ENCODE measurements around the gene LTBP4. TPM values are rescaled to one million over a fixed set of nuclear protein-coding genes. Genes with fewer than 3 reads are reported as not detected.

Gene LTBP4
- total RNA-seq, 4 donors from 2014 or later, result 199 to 369 (median 320) TPM

GRCh38 chr19:40580619-40581018, 20.6 kb upstream of the LTBP4 start:
- Histone ChIP-seq H3K27ac (no peak overlapping the region), H3K36me3 (peaks cover 0 to 58% of the 10 kb centered on the region in 2 donors), H3K4me3 (no peak overlapping the region), H3K4me1 (peaks cover 0 to 28% (median 3%) of the 10 kb centered on the region in 3 donors), H3K27me3 (no peaks in the 10 kb centered on the region), H3K9me3 (no peaks in the 10 kb centered on the region)
- TF ChIP-seq POLR2AphosphoS5 (IDR thresholded peaks at IDR 0.05) (no peak), POLR2A (IDR thresholded peaks at IDR 0.05) (no peak), CTCF (IDR thresholded peaks at IDR 0.05) (no peak), EP300 (IDR thresholded peaks at IDR 0.05) (no peak)
- WGBS, 2 donors (ENCODE audit: low coverage in 1 of 2), result no CpG with 5 or more reads among the region's 13 CpGs
- ATAC-seq, result no peak

- no peak overlapping the region for H3K27ac ChIP-seq
- H3K9me3 ChIP-seq, result no peaks in the 10 kb centered on the region
- no peaks in the 10 kb centered on the region for H3K27me3 ChIP-seq
- ATAC-seq, result no peak
- WGBS, 2 donors (ENCODE audit: low coverage in 1 of 2), result 96 to 100% methylated on average over 1 to 4 of the region's 5 CpGs
- H3K36me3 ChIP-seq, result peaks cover 0 to 68% of the 10 kb centered on the region in 2 donors
- H3K4me1 ChIP-seq, result peaks cover 0 to 19% (median 3%) of the 10 kb centered on the region in 3 donors
- TF ChIP-seq POLR2A (IDR thresholded peaks at IDR 0.05) (no peak), POLR2AphosphoS5 (IDR thresholded peaks at IDR 0.05) (no peak), CTCF (IDR thresholded peaks at IDR 0.05) (no peak), EP300 (IDR thresholded peaks at IDR 0.05) (no peak)
- no peak overlapping the region for H3K4me3 ChIP-seq
These were observed 19.6 kb upstream of the LTBP4 start for GRCh38 chr19:40581531-40581930.

- H3K4me3 ChIP-seq, result no peak overlapping the region
- H3K4me1 ChIP-seq, result peaks cover 0 to 13% (median 2%) of the 10 kb centered on the region in 3 donors
- no peaks in the 10 kb centered on the region for H3K27me3 ChIP-seq
- H3K9me3 ChIP-seq, result no peaks in the 10 kb centered on the region
- 80 to 83% methylated on average over 1 of the region's 2 CpGs for WGBS, 2 donors (ENCODE audit: low coverage in 1 of 2)
- H3K27ac ChIP-seq, result no peak overlapping the region
- no peak for ATAC-seq
- peaks cover 0 to 77% of the 10 kb centered on the region in 2 donors for H3K36me3 ChIP-seq
- no peak for TF ChIP-seq POLR2AphosphoS5 (IDR thresholded peaks at IDR 0.05)
- TF ChIP-seq CTCF (IDR thresholded peaks at IDR 0.05), result no peak
- TF ChIP-seq POLR2A (IDR thresholded peaks at IDR 0.05), result no peak
- TF ChIP-seq EP300 (IDR thresholded peaks at IDR 0.05), result no peak
These were observed 18.7 kb upstream of the LTBP4 start for GRCh38 chr19:40582467-40582866.

- H3K27me3 ChIP-seq, result no peaks in the 10 kb centered on the region
- no peak overlapping the region for H3K27ac ChIP-seq
- no peak for ATAC-seq
- peaks cover 0 to 5% (median 0%) of the 10 kb centered on the region in 3 donors for H3K4me1 ChIP-seq
- H3K36me3 ChIP-seq, result peaks cover 0 to 85% of the 10 kb centered on the region in 2 donors
- TF ChIP-seq CTCF (IDR thresholded peaks at IDR 0.05) (no peak), POLR2AphosphoS5 (IDR thresholded peaks at IDR 0.05) (no peak), POLR2A (IDR thresholded peaks at IDR 0.05) (no peak), EP300 (IDR thresholded peaks at IDR 0.05) (no peak)
- 60 to 66% methylated on average over 1 to 5 of the region's 14 CpGs for WGBS, 2 donors (ENCODE audit: low coverage in 1 of 2)
- no peak overlapping the region for H3K4me3 ChIP-seq
- H3K9me3 ChIP-seq, result no peaks in the 10 kb centered on the region
These were observed 17.9 kb upstream of the LTBP4 start for GRCh38 chr19:40583283-40583682.

GRCh38 chr19:40584007-40584406, 17.2 kb upstream of the LTBP4 start:
- Histone ChIP-seq H3K27ac (no peak overlapping the region), H3K27me3 (no peaks in the 10 kb centered on the region), H3K4me3 (no peak overlapping the region), H3K36me3 (peaks cover 0 to 92% of the 10 kb centered on the region in 2 donors), H3K9me3 (no peaks in the 10 kb centered on the region), H3K4me1 (no peaks in the 10 kb centered on the region)
- 87 to 100% methylated on average over 1 to 5 of the region's 5 CpGs for WGBS, 2 donors (ENCODE audit: low coverage in 1 of 2)
- ATAC-seq, result no peak
- TF ChIP-seq POLR2A (IDR thresholded peaks at IDR 0.05) (no peak), EP300 (IDR thresholded peaks at IDR 0.05) (no peak), CTCF (IDR thresholded peaks at IDR 0.05) (no peak), POLR2AphosphoS5 (IDR thresholded peaks at IDR 0.05) (no peak)

Measured in gastroesophageal sphincter (tissue), 4 donors.